ENCODE measurements around the gene USP31. TPM values are rescaled to one million over a fixed set of nuclear protein-coding genes. Genes with fewer than 3 reads are reported as not detected.
"Not testable (repeated sequence)": the region's sequence is repeated elsewhere in the genome, so short reads cannot be mapped to it uniquely, and the experiment has no call there.

The USP31 gene
- total and polyA plus RNA-seq, 7 donors = 7.7 to 21.5 (median 16.4) TPM

GRCh38 chr16:23104032-23104955 lies 45.0 kb downstream of the USP31 start:
- no peak for TF ChIP-seq CTCF (IDR thresholded peaks at IDR 0.05)
- Histone ChIP-seq H3K36me3 (ENCODE audit: insufficient read depth in 1 of 2, low read depth in 1 of 2) (peaks cover 5 to 49% of the 10 kb centered on the region in 2 donors), H3K4me1 (no peaks in the 10 kb centered on the region), H3K4me3 (no peak overlapping the region), H3K9me3 (no peaks in the 10 kb centered on the region), H3K27me3 (ENCODE audit: insufficient read depth in 3 of 3, low read length in 2 of 3) (no peaks in the 10 kb centered on the region), H3K27ac (no peak overlapping the region)
- 80 to 87% (median 83%) methylated on average over 7 of the region's 7 CpGs for WGBS, 3 donors
- intact Hi-C loops (cut with DNase I) = no loop called here
- no peak for DNase-seq
- ATAC-seq = no peak

GRCh38 chr16:23103603-23104002 lies 45.6 kb downstream of the USP31 start:
- 54 to 60% (median 59%) methylated on average over 3 of the region's 3 CpGs for WGBS, 3 donors

GRCh38 chr16:23101012-23101550 lies 48.2 kb downstream of the USP31 start:
- H3K4me3 ChIP-seq = no peak overlapping the region
- intact Hi-C loops (cut with DNase I) = no loop called here
- H3K27me3 ChIP-seq (ENCODE audit: insufficient read depth in 3 of 3, low read length in 2 of 3) = no peaks in the 10 kb centered on the region
- DNase-seq (no peak), ATAC-seq (no peak)
- no peaks in the 10 kb centered on the region for H3K4me1 ChIP-seq
- peaks cover 2 to 42% of the 10 kb centered on the region in 2 donors for H3K36me3 ChIP-seq (ENCODE audit: insufficient read depth in 1 of 2, low read depth in 1 of 2)
- H3K27ac ChIP-seq = no peak overlapping the region
- WGBS, 3 donors = 96 to 99% (median 96%) methylated on average over 5 of the region's 5 CpGs
- H3K9me3 ChIP-seq = no peaks in the 10 kb centered on the region
- no peak for TF ChIP-seq CTCF (IDR thresholded peaks at IDR 0.05)

More at GRCh38 chr16:23103603-23104002, 45.6 kb downstream of the USP31 start:
- ATAC-seq = no peak
- intact Hi-C loops (cut with DNase I) = no loop called here
- DNase-seq = no peak
- peaks cover 5 to 49% of the 10 kb centered on the region in 2 donors for H3K36me3 ChIP-seq (ENCODE audit: insufficient read depth in 1 of 2, low read depth in 1 of 2)
- TF ChIP-seq CTCF (IDR thresholded peaks at IDR 0.05) = no peak
- H3K27ac ChIP-seq = no peak overlapping the region
- no peaks in the 10 kb centered on the region for H3K27me3 ChIP-seq (ENCODE audit: insufficient read depth in 3 of 3, low read length in 2 of 3)
- no peak overlapping the region for H3K4me3 ChIP-seq
- H3K9me3 ChIP-seq = no peaks in the 10 kb centered on the region
- H3K4me1 ChIP-seq = no peaks in the 10 kb centered on the region

- H3K36me3 ChIP-seq (ENCODE audit: insufficient read depth in 1 of 2, low read depth in 1 of 2) = peaks cover 0 to 49% of the 10 kb centered on the region in 2 donors
- ATAC-seq; H3K9me3 ChIP-seq; DNase-seq; H3K4me1 ChIP-seq; H3K4me3 ChIP-seq; H3K27ac ChIP-seq; H3K27me3 ChIP-seq (ENCODE audit: insufficient read depth in 3 of 3, low read length in 2 of 3); intact Hi-C loops (cut with DNase I): not testable (repeated sequence)
- WGBS, 3 donors = 84 to 94% (median 92%) methylated on average over 2 of the region's 2 CpGs
These were observed 52.8 kb downstream of the USP31 start for GRCh38 chr16:23096450-23096849.

- DNase-seq; ATAC-seq; H3K27me3 ChIP-seq (ENCODE audit: insufficient read depth in 3 of 3, low read length in 2 of 3); H3K9me3 ChIP-seq; H3K4me1 ChIP-seq; H3K27ac ChIP-seq; H3K4me3 ChIP-seq; intact Hi-C loops (cut with DNase I): not testable (repeated sequence)
- WGBS, 3 donors = 94 to 97% (median 96%) methylated on average over 5 of the region's 5 CpGs
- peaks cover 2 to 48% of the 10 kb centered on the region in 2 donors for H3K36me3 ChIP-seq (ENCODE audit: insufficient read depth in 1 of 2, low read depth in 1 of 2)
These were observed 55.1 kb downstream of the USP31 start for GRCh38 chr16:23094136-23094535.
